HEK293 (cell line): Measurements from ENCODE around the gene DHRS13.
A peak's percentile ranks its signal among the peaks of the same experiment; 100 is the strongest.

Source experiments
- BCL11A ChIP-seq: fragments of 450-650 bp; formaldehyde crosslinking; IDR thresholded peaks from 2 replicates; pipeline ENCODE4 v1.5.1; 2016; ENCODE audit warnings: low read depth, missing biosample characterization, missing genetic modification characterization
- BCL11B ChIP-seq: fragments of 450-650 bp; formaldehyde crosslinking; IDR thresholded peaks from 2 replicates; pipeline ENCODE4 v1.5.1; 2016; ENCODE audit warnings: low read depth, missing biosample characterization, missing genetic modification characterization
- GLI4 ChIP-seq: fragments of 450-650 bp; formaldehyde crosslinking; IDR thresholded peaks from 2 replicates; pipeline ENCODE4 v1.5.1; 2016; ENCODE audit warnings: missing biosample characterization, missing genetic modification characterization
- KLF9 ChIP-seq: fragments of 450-650 bp; formaldehyde crosslinking; IDR thresholded peaks from 2 replicates; pipeline ENCODE4 v1.5.1; 2016; ENCODE audit warnings: missing biosample characterization, missing genetic modification characterization, low read depth
- PRDM2 ChIP-seq: fragments of 450-650 bp; formaldehyde crosslinking; IDR thresholded peaks from 2 replicates; pipeline ENCODE4 v1.5.1; 2016; ENCODE audit warnings: missing biosample characterization, missing genetic modification characterization, borderline replicate concordance
- PRDM4 ChIP-seq: fragments of 450-650 bp; formaldehyde crosslinking; IDR thresholded peaks from 2 replicates; pipeline ENCODE4 v1.5.1; 2017; ENCODE audit warnings: missing biosample characterization, missing genetic modification characterization
- REPIN1 ChIP-seq: fragments of 450-650 bp; formaldehyde crosslinking; IDR thresholded peaks from 2 replicates; pipeline ENCODE4 v1.5.1; 2017; ENCODE audit warnings: missing biosample characterization, missing genetic modification characterization, low read depth
- TCF7L2 ChIP-seq: IDR thresholded peaks from 2 replicates; pipeline ENCODE4 v1.6.1; 2011; ENCODE audit warnings: low read depth, mild to moderate bottlenecking, inconsistent platforms, low read length, moderate library complexity, borderline replicate concordance
- YY1 ChIP-seq: fragments of 450-650 bp; formaldehyde crosslinking; IDR thresholded peaks from 2 replicates; pipeline ENCODE4 v1.5.1; 2018; ENCODE audit warnings: missing biosample characterization, missing genetic modification characterization
- ZBTB10 ChIP-seq: fragments of 450-650 bp; formaldehyde crosslinking; IDR thresholded peaks from 2 replicates; pipeline ENCODE4 v1.5.1; 2016; ENCODE audit warnings: missing biosample characterization, missing genetic modification characterization
- ZBTB6 ChIP-seq: fragments of 450-650 bp; formaldehyde crosslinking; IDR thresholded peaks from 2 replicates; pipeline ENCODE4 v1.5.1; 2017; ENCODE audit warnings: missing biosample characterization, missing genetic modification characterization
- ZFP69B ChIP-seq: fragments of 450-650 bp; formaldehyde crosslinking; IDR thresholded peaks from 2 replicates; pipeline ENCODE4 v1.5.1; 2016; ENCODE audit warnings: missing biosample characterization, missing genetic modification characterization
- ZIC2 ChIP-seq: fragments of 450-650 bp; formaldehyde crosslinking; IDR thresholded peaks from 2 replicates; pipeline ENCODE4 v1.5.1; 2016; ENCODE audit warnings: missing biosample characterization, missing genetic modification characterization
- ZNF112 ChIP-seq: fragments of 450-650 bp; formaldehyde crosslinking; IDR thresholded peaks from 2 replicates; pipeline ENCODE4 v1.5.0; 2017; ENCODE audit warnings: missing biosample characterization, missing genetic modification characterization
- ZNF114 ChIP-seq: fragments of 450-650 bp; formaldehyde crosslinking; IDR thresholded peaks from 2 replicates; pipeline ENCODE4 v1.5.0; 2017; ENCODE audit warnings: missing biosample characterization, missing genetic modification characterization
- ZNF146 ChIP-seq: fragments of 450-650 bp; formaldehyde crosslinking; IDR thresholded peaks from 2 replicates; pipeline ENCODE4 v1.5.1; 2016; ENCODE audit warnings: missing biosample characterization, missing genetic modification characterization
- ZNF157 ChIP-seq: fragments of 450-650 bp; formaldehyde crosslinking; IDR thresholded peaks from 2 replicates; pipeline ENCODE4 v1.5.1; 2016; ENCODE audit warnings: missing biosample characterization, missing genetic modification characterization
- ZNF174 ChIP-seq: fragments of 450-650 bp; formaldehyde crosslinking; IDR thresholded peaks from 2 replicates; pipeline ENCODE4 v1.5.0; 2017; ENCODE audit warnings: missing biosample characterization, mild to moderate bottlenecking, missing genetic modification characterization
- ZNF2 ChIP-seq: fragments of 450-650 bp; formaldehyde crosslinking; IDR thresholded peaks from 2 replicates; pipeline ENCODE4 v1.5.1; 2016; ENCODE audit warnings: missing biosample characterization, missing genetic modification characterization
- ZNF214 ChIP-seq: fragments of 450-650 bp; formaldehyde crosslinking; IDR thresholded peaks from 2 replicates; pipeline ENCODE4 v1.5.1; 2017; ENCODE audit warnings: missing biosample characterization, mild to moderate bottlenecking, missing genetic modification characterization, borderline replicate concordance
- ZNF223 ChIP-seq: fragments of 450-650 bp; formaldehyde crosslinking; IDR thresholded peaks from 2 replicates; pipeline ENCODE4 v1.5.1; 2016; ENCODE audit warnings: missing biosample characterization, missing genetic modification characterization
- ZNF416 ChIP-seq: fragments of 450-650 bp; formaldehyde crosslinking; IDR thresholded peaks from 2 replicates; pipeline ENCODE4 v1.5.1; 2016; ENCODE audit warnings: missing biosample characterization, missing genetic modification characterization
- ZNF473 ChIP-seq: fragments of 450-650 bp; formaldehyde crosslinking; IDR thresholded peaks from 2 replicates; pipeline ENCODE4 v1.5.1; 2017; ENCODE audit warnings: missing biosample characterization, missing genetic modification characterization
- ZNF529 ChIP-seq: fragments of 450-650 bp; formaldehyde crosslinking; IDR thresholded peaks from 2 replicates; pipeline ENCODE4 v1.5.1; 2017; ENCODE audit warnings: missing genetic modification characterization, missing biosample characterization; ENCODE audit not compliant: insufficient replicate concordance
- ZNF530 ChIP-seq: fragments of 450-650 bp; formaldehyde crosslinking; IDR thresholded peaks from 2 replicates; pipeline ENCODE4 v1.5.1; 2016; ENCODE audit warnings: low read depth, missing biosample characterization, missing genetic modification characterization
- ZNF549 ChIP-seq: fragments of 450-650 bp; IDR thresholded peaks from 2 replicates; pipeline ENCODE4 v1.5.1; 2018; ENCODE audit warnings: missing biosample characterization, missing genetic modification characterization, mild to moderate bottlenecking, inconsistent platforms, moderate library complexity
- ZNF558 ChIP-seq: fragments of 450-650 bp; formaldehyde crosslinking; IDR thresholded peaks from 2 replicates; pipeline ENCODE4 v1.5.1; 2016; ENCODE audit warnings: missing biosample characterization, missing genetic modification characterization
- ZNF843 ChIP-seq: fragments of 450-650 bp; formaldehyde crosslinking; IDR thresholded peaks from 2 replicates; pipeline ENCODE4 v1.5.1; 2016; ENCODE audit warnings: missing biosample characterization, missing genetic modification characterization

Gene DHRS13

GRCh38 chr17:28896884-28897768 lies 5.8 kb downstream of the DHRS13 start, which contains the start of gene FLOT2 (continued):
- TF ChIP-seq ZNF843 (tag by site-specific recombination) (peak; percentile 30; the same call in 1 of the 2 replicates), BCL11A (no peak), ZNF530 (tag by site-specific recombination) (no peak), YY1 (no peak), PRDM4 (tag by site-specific recombination) (no peak), ZNF473 (tag by site-specific recombination) (no peak), PRDM2 (tag by site-specific recombination) (0 out of 2 replicates have a peak, but pooled peaks have one; percentile 30), ZNF416 (tag by site-specific recombination) (no peak), REPIN1 (tag by site-specific recombination) (no peak), ZNF146 (tag by site-specific recombination) (no peak; the same call in 1 of the 2 replicates), ZNF549 (no peak), ZIC2 (tag by site-specific recombination) (peak; percentile 100), ZNF157 (tag by site-specific recombination) (no peak), GLI4 (tag by site-specific recombination) (peak; percentile 49; the same call in 1 of the 2 replicates), ZNF223 (tag by site-specific recombination) (no peak), ZNF529 (no peak), ZNF558 (no peak), ZNF114 (tag by site-specific recombination) (no peak), ZBTB10 (tag by site-specific recombination) (peak; percentile 84), ZFP69B (tag by site-specific recombination) (peak; percentile 81), ZNF214 (tag by site-specific recombination) (no peak), ZNF112 (tag by site-specific recombination) (no peak), ZNF2 (tag by site-specific recombination) (peak; percentile 62; the same call in 1 of the 2 replicates), TCF7L2 (no peak), BCL11B (tag by site-specific recombination) (0 out of 2 replicates have a peak, but pooled peaks have one; percentile 42), ZNF174 (tag by site-specific recombination) (no peak), ZBTB6 (tag by site-specific recombination) (0 out of 2 replicates have a peak, but pooled peaks have one; percentile 22), KLF9 (tag by site-specific recombination) (peak; percentile 59)
